Endothelial cell of umbilical vein (primary cell): ENCODE measurements around the gene MYBBP1A. TPM values are rescaled to one million over a fixed set of nuclear protein-coding genes. Genes with fewer than 3 reads are reported as not detected.

Experiments
- BruUV-seq: library from RNA; stranded (reverse); fragments of 400-500 nt; replicated peaks from 2 replicates; lab custom pipeline; 2021; lab: Mats Ljungman, UMichigan
- CTCF ChIA-PET: fragments of 300-600, 350-600 bp; sonication (Branson Sonifier 250); formaldehyde crosslinking; loops from one replicate; lab custom pipeline; 2021; ENCODE audit warnings: antibody characterized with exemption, inconsistent platforms; lab: Charles Lee
- POLR2A ChIA-PET: fragments of 300-600, 350-600 bp; sonication (Branson Sonifier 250); formaldehyde crosslinking; loops from one replicate; lab custom pipeline; 2021; ENCODE audit warnings: antibody characterized with exemption, inconsistent platforms; lab: Charles Lee
- DNase-seq: peaks from one replicate; pipeline ENCODE4 v3.0.0-alpha.2; 2011; ENCODE audit warnings: low read depth, low spot score
- FAIRE-seq: peaks from 2 replicates; lab custom pipeline; 2011; peaks lifted over from hg19 to GRCh38; lab: Jason Lieb, UNC
- H2AFZ ChIP-seq: 2 replicates; pipeline ENCODE4 v1.6.0; 2012; ENCODE audit warnings: low read depth, low read length, control low read depth, inconsistent platforms
- H3K27ac ChIP-seq: 2 replicates; pipeline ENCODE4 v1.5.1; 2011; ENCODE audit warnings: low read depth, mild to moderate bottlenecking, control low read depth, low read length, moderate library complexity; ENCODE audit not compliant: insufficient read depth
- H3K27me3 ChIP-seq, 2 experiments: 2 replicates each; pipeline versions ENCODE4 v1.6.0 to v1.6.1; 2011; ENCODE audit warnings: low read length in 2 of 2, mixed read lengths in 1 of 2; ENCODE audit not compliant: control insufficient read depth in 2 of 2, insufficient read depth in 2 of 2
- H3K36me3 ChIP-seq, 2 experiments: 2 replicates in 1 of 2; 3 replicates in 1 of 2; pipeline ENCODE4 v1.5.1; 2011; ENCODE audit warnings: low read length in 2 of 2, mild to moderate bottlenecking in 1 of 2, moderate library complexity in 1 of 2; ENCODE audit not compliant: control insufficient read depth in 2 of 2, insufficient read depth in 2 of 2; ENCODE audit errors: extremely low read depth in 1 of 2
- H3K4me1 ChIP-seq: 3 replicates; pipeline ENCODE4 v1.5.1; 2011; ENCODE audit warnings: mild to moderate bottlenecking, low read length; ENCODE audit not compliant: control insufficient read depth, insufficient read depth; ENCODE audit errors: extremely low read depth
- H3K4me2 ChIP-seq: 2 replicates; pipeline ENCODE4 v1.6.1; 2011; ENCODE audit warnings: low read length, control low read depth, mixed read lengths; ENCODE audit not compliant: insufficient read depth
- H3K4me3 ChIP-seq, 3 experiments: fragments of 200-600 bp in 1 of 3; sonication (generic), shearing (Covaris generic) in 1 of 3; replicated peaks in 1 of 3; 2 replicates each; pipeline ENCODE4 v1.5.1; 2011 to 2016; ENCODE audit warnings: control low read depth in 3 of 3, low read length in 3 of 3, mild to moderate bottlenecking in 2 of 3, inconsistent platforms in 1 of 3, low read depth in 1 of 3, moderate library complexity in 1 of 3; ENCODE audit not compliant: insufficient read depth in 1 of 3
- H3K79me2 ChIP-seq: 2 replicates; pipeline ENCODE4 v1.6.0; 2012; ENCODE audit warnings: low read length, inconsistent platforms; ENCODE audit not compliant: control insufficient read depth, insufficient read depth
- H3K9ac ChIP-seq: replicated peaks from 2 replicates; pipeline ENCODE3; 2011; ENCODE audit warnings: low read length, control low read depth; ENCODE audit not compliant: insufficient read depth; ENCODE audit errors: extremely low read depth
- H3K9me1 ChIP-seq: replicated peaks from 3 replicates; pipeline ENCODE4 v1.6.0; 2011; ENCODE audit warnings: mild to moderate bottlenecking, low read length; ENCODE audit not compliant: control insufficient read depth, insufficient read depth; ENCODE audit errors: extremely low read depth
- H3K9me3 ChIP-seq: replicated peaks from 2 replicates; pipeline ENCODE4 v1.5.1; 2012; ENCODE audit warnings: low read length, inconsistent platforms; ENCODE audit not compliant: control insufficient read depth, insufficient read depth
- H4K20me1 ChIP-seq: replicated peaks from 2 replicates; pipeline ENCODE3; 2011; ENCODE audit warnings: mild to moderate bottlenecking, low read length; ENCODE audit not compliant: control insufficient read depth, insufficient read depth; ENCODE audit errors: extremely low read depth
- CTCF ChIP-seq, 2 donors: IDR thresholded peaks; 1 replicate in 1 of 2; 2 replicates in 1 of 2; pipeline ENCODE4 v1.5.1; 2011; ENCODE audit warnings: low read length in 2 of 2, mild to moderate bottlenecking in 2 of 2, moderate library complexity in 2 of 2, control low read depth in 1 of 2, inconsistent platforms in 1 of 2, low read depth in 1 of 2; ENCODE audit not compliant: insufficient read depth in 1 of 2; ENCODE audit errors: extremely low read depth in 1 of 2
- EZH2 ChIP-seq: IDR thresholded peaks from 2 replicates; pipeline ENCODE4 v1.6.1; 2012; ENCODE audit warnings: borderline replicate concordance, low read depth, mild to moderate bottlenecking, moderate library complexity, low read length, inconsistent platforms; ENCODE audit not compliant: severe bottlenecking
- FOS ChIP-seq: IDR thresholded peaks from 2 replicates; pipeline ENCODE4 v1.6.1; 2011; ENCODE audit warnings: mild to moderate bottlenecking, low read length, moderate library complexity, borderline replicate concordance; ENCODE audit not compliant: insufficient read depth
- GATA2 ChIP-seq: IDR thresholded peaks from 2 replicates; pipeline ENCODE4 v1.7.0; 2011; ENCODE audit warnings: low read depth, mild to moderate bottlenecking, moderate library complexity, mixed read lengths, low read length; ENCODE audit not compliant: insufficient read length, insufficient read depth
- JUN ChIP-seq: IDR thresholded peaks from 2 replicates; pipeline ENCODE4 v1.6.1; 2011; ENCODE audit warnings: borderline replicate concordance, low read depth; ENCODE audit not compliant: insufficient read length, insufficient read depth
- MAX ChIP-seq: IDR thresholded peaks from 2 replicates; pipeline ENCODE4 v1.6.1; 2011; ENCODE audit not compliant: insufficient read depth, insufficient read length
- MYC ChIP-seq: IDR thresholded peaks from one replicate; pipeline ENCODE4 v1.6.1; 2011; ENCODE audit warnings: mild to moderate bottlenecking, low read depth, low read length
- POLR2A ChIP-seq: IDR thresholded peaks from 2 replicates; pipeline ENCODE4 v1.6.1; 2012; ENCODE audit warnings: low read depth, mild to moderate bottlenecking, control low read depth, low read length
- POLR2AphosphoS5 ChIP-seq: IDR thresholded peaks from 2 replicates; pipeline ENCODE4 v1.6.1; 2012; ENCODE audit warnings: low read depth, mild to moderate bottlenecking, control low read depth, low read length, moderate library complexity; ENCODE audit not compliant: insufficient read depth
- dilution Hi-C: fragments of 300-500 bp; cut with MboI; formaldehyde crosslinking; loops from one replicate; pipeline ENCODE4 v1.15.0; 2019; ENCODE audit warnings: low sequenced_read_pairs; ENCODE audit not compliant: extremely low pct_ligation_motif_present
- intact Hi-C: fragments of 100-400 bp; cut with micrococcal nuclease; formaldehyde crosslinking; loops from one replicate; pipeline ENCODE4 v1.10.0; 2022
- polyA plus RNA-seq, 4 experiments: library from polyadenylated mRNA; depleted of rRNA in 3 of 4; stranded (reverse) in 3 of 4; unstranded in 1 of 4; fragments of >200 nt; gene quantifications; 2 replicates each; pipeline versions ENCODE4 v1.2.1 to v1.2.3, GENCODE V29; 2011 to 2012; ENCODE audit warnings: missing spikeins in 1 of 4
- total RNA-seq: library from RNA; stranded (reverse); gene quantifications from 2 replicates; pipeline ENCODE4 v1.2.3, GENCODE V29; 2021

MYBBP1A gene
- total and polyA plus RNA-seq, 2 donors (not counting 3 experiments of a cell fraction or from before 2014, with no cell fraction given) = 26.8 to 79.2 TPM

GRCh38 chr17:4512156-4513112, 42.8 kb downstream of the MYBBP1A start:
- FAIRE-seq (no peak), DNase-seq (no peak)
- Histone ChIP-seq H3K9ac (no peak overlapping the region), H3K27me3 (no peaks in the 10 kb centered on the region), H3K4me3 (no peak overlapping the region), H3K79me2 (peaks cover 5% of the 10 kb centered on the region), H3K4me1 (peaks cover 7% of the 10 kb centered on the region), H3K9me1 (no peaks in the 10 kb centered on the region), H4K20me1 (no peaks in the 10 kb centered on the region), H3K36me3 (peaks cover 0 to 21% of the 10 kb centered on the region in 2 experiments), H3K9me3 (no peaks in the 10 kb centered on the region), H3K27ac (no peak overlapping the region), H3K4me2 (no peak overlapping the region), H2AFZ (no peak overlapping the region)
- intact Hi-C loops (no loop called here), dilution Hi-C loops (no loop called here)
- ChIA-PET CTCF (interaction anchor here (2.1 kb wide), 1 partner anchor 8 kb away, joined by 6 read pairs; no protein-coding TSS in a partner anchor), POLR2A (no interaction called here)
- no peak for TF ChIP-seq GATA2
- no peak for TF ChIP-seq EZH2
- no peak for TF ChIP-seq MAX
- no peak for TF ChIP-seq MYC
- no peak for TF ChIP-seq FOS
- no peak for TF ChIP-seq POLR2A
- no peak for TF ChIP-seq JUN
- TF ChIP-seq POLR2AphosphoS5 = no peak
- no peak for TF ChIP-seq CTCF (IDR thresholded peaks at IDR 0.05; ENCODE audit: extremely low read depth in 1 of 2, insufficient read depth in 1 of 2, low read depth in 1 of 2, low read length in 2 of 2)
- no TSS peak for BruUV-seq
